ENCODE data around the gene SLC2A3.
"Not testable (repeated sequence)": the region's sequence is repeated elsewhere in the genome, so short reads cannot be mapped to it uniquely, and the experiment has no call there.

Gene SLC2A3

GRCh38 chr12:7929083-7929792, 6.7 kb downstream of the SLC2A3 start:
- in situ Hi-C loops (cut with HindIII; ENCODE audit: low sequenced_read_pairs) = no loop called here
- no peak for TF ChIP-seq CTCF (IDR thresholded peaks at IDR 0.05; ENCODE audit: low read depth, low read length)
- no peak overlapping the region for H3K4me3 ChIP-seq (ENCODE audit: low read depth, low read length)
- no peak for DNase-seq (ENCODE audit: low read depth, low spot score)

- DNase-seq (ENCODE audit: low read depth, low spot score) = no peak
- no peak for TF ChIP-seq CTCF (IDR thresholded peaks at IDR 0.05; ENCODE audit: low read depth, low read length)
- in situ Hi-C loops (cut with HindIII; ENCODE audit: low sequenced_read_pairs) = no loop called here
- no peak overlapping the region for H3K4me3 ChIP-seq (ENCODE audit: low read depth, low read length)
These were observed 8.5 kb downstream of the SLC2A3 start for GRCh38 chr12:7927470-7927869.

- DNase-seq (ENCODE audit: low read depth, low spot score); H3K4me3 ChIP-seq (ENCODE audit: low read depth, low read length); in situ Hi-C loops (cut with HindIII; ENCODE audit: low sequenced_read_pairs): not testable (repeated sequence)
These were observed 9.8 kb downstream of the SLC2A3 start for GRCh38 chr12:7926068-7926666.

- no peak for TF ChIP-seq CTCF (IDR thresholded peaks at IDR 0.05; ENCODE audit: low read depth, low read length)
- in situ Hi-C loops (cut with HindIII; ENCODE audit: low sequenced_read_pairs) = no loop called here
These were observed 12.4 kb downstream of the SLC2A3 start for GRCh38 chr12:7923241-7924236.

GRCh38 chr12:7921181-7921580, 14.8 kb downstream of the SLC2A3 start:
- H3K4me3 ChIP-seq (ENCODE audit: low read depth, low read length); DNase-seq (ENCODE audit: low read depth, low spot score); in situ Hi-C loops (cut with HindIII; ENCODE audit: low sequenced_read_pairs): not testable (repeated sequence)

More at GRCh38 chr12:7923241-7924236, 12.4 kb downstream of the SLC2A3 start:
- no peak overlapping the region for H3K4me3 ChIP-seq (ENCODE audit: low read depth, low read length)
- DNase-seq (ENCODE audit: low read depth, low spot score) = no peak

GRCh38 chr12:7918268-7918590, 17.8 kb downstream of the SLC2A3 start:
- DNase-seq (ENCODE audit: low read depth, low spot score); H3K4me3 ChIP-seq (ENCODE audit: low read depth, low read length); in situ Hi-C loops (cut with HindIII; ENCODE audit: low sequenced_read_pairs): not testable (repeated sequence)

GRCh38 chr12:7917392-7918267, 18.4 kb downstream of the SLC2A3 start:
- DNase-seq (ENCODE audit: low read depth, low spot score) = no peak
- TF ChIP-seq CTCF (IDR thresholded peaks at IDR 0.05; ENCODE audit: low read depth, low read length) = no peak
- in situ Hi-C loops (cut with HindIII; ENCODE audit: low sequenced_read_pairs) = no loop called here
- H3K4me3 ChIP-seq (ENCODE audit: low read depth, low read length) = no peak overlapping the region
